K562 (cell line): ENCODE results near the gene BACE2.

Source experiments
- TEAD1 ChIP-seq, 2 experiments: fragments of 450-650 bp in 1 of 2; sonication (generic) in 1 of 2; formaldehyde crosslinking; IDR thresholded peaks; 2 replicates each; pipeline versions ENCODE4 v1.4.0 to v1.8.0; 2020 to 2022; ENCODE audit warnings: mild to moderate bottlenecking in 2 of 2, missing genetic modification reagents in 1 of 2
- ZBTB2 ChIP-seq: fragments of 450-650 bp; IDR thresholded peaks from 2 replicates; pipeline ENCODE4 v1.6.1; 2016; ENCODE audit warnings: antibody characterized with exemption

- no peak for TF ChIP-seq ZBTB2
- no peak for TF ChIP-seq TEAD1 (CRISPR knock-in tag; IDR thresholded peaks at IDR 0.05)
These were observed 86.2 kb downstream of the BACE2 start for GRCh38 chr21:41254090-41254700.
